GM04504 (cell line): ENCODE data around the gene TCN2.
A peak's percentile ranks its signal among the peaks of the same experiment; 100 is the strongest.
"Not testable (repeated sequence)": the region's sequence is repeated elsewhere in the genome, so short reads cannot be mapped to it uniquely, and the experiment has no call there.

Experiments
- DNase-seq: peaks from one replicate; pipeline ENCODE4 v3.0.0-alpha.2; 2012; ENCODE audit warnings: low read depth

Gene TCN2

DNA sequence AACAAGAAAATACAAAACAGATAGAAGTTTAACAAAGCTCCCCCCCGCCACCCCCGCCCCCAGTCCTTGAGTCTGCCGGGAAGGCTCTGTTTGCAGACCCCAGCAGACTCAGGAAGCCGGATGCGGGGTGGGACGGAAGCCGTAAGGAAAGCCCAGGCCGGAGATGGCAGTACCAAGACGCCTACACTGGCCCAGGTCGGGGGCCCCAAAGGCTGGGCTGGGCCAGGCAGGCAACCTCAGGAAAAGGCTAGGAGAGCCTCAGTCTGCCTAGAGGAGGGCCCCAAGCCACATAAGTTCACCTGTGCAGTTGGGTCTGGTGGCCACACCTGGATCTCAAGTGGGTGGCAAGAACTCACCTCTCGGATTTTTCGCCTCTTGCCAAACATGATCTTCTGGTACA is 28.5 kb upstream of the TCN2 start:
- no peak for DNase-seq

DNA sequence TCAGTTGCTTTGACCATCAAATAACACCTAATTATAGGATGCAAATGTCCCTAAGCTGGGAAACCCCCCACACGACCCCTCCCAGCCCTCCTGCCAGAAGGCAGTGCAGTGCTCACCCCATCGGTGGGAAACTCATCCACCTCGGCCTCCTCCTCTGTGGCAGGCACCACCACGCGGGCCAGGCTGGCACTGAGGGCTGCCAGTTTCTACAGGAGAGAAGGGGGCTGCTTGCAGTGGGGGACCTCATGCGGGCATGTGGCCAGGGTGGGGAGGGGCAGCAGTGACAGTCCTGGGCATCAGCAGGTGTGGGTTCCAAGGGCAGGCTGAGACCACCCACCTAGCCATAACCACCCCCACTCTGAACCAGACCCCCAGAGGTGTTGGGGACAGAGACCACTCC is 26.1 kb upstream of the TCN2 start:
- DNase-seq, result no peak

GRCh38 chr22:30582051-30582450 is 24.9 kb upstream of the TCN2 start:
- DNase-seq, result no peak

DNA sequence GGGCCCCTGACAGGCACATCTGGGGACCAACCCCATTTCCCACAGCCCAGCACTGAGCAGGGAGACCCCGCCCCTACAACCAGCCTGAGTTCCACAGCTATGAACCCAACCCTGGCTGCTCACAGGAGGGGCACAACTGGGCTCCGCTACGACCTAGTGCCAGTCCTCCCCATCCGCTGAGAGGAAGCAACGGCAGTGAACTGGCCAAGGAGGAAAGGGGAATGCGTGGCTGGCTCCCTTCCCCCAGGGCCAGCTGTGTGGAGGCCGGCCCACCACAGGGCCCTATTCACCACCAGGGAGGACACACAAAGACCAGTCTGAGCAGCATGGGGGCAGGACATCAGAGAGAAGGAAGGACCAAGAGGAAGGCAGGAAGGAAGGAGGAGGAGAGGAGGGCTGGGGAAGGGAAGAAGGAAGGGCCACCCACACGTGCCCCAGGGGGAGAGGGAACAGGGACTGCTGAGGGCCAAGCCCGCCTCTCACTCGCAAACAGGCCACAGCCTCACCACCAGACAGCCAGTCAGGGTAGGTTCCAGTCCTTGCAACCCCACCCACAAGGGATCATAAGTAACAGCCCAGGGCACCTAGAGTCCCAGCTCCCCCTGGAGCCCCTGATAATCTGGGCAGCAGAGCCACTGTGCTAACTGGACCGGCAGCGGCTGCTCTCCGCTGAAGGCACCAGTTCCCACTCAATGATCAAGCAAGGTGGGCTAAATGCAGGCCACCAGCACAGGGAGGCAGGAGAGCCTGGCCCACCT is 24.0 kb upstream of the TCN2 start:
- no peak for DNase-seq

GRCh38 chr22:30584441-30584840 is 22.5 kb upstream of the TCN2 start:
- DNase-seq, result no peak

DNA sequence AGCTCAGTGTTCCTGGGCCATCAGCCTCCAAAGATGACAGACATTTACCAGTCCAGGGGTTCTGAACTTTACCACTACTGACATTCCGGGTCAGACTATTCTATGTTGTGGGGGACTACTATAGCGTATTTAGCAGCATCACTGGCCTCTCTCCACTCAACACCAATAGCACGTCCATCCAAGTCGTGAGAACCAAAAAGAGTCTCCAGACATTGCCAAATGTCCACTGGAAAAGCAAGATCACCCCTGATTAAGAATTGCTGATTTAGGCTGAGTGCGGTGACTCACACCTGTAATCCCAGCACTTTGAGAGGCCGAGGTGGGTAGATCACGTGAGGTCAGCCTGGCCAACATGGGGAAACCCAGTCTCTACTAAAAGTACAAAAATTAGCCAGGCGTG is 20.6 kb upstream of the TCN2 start:
- no peak for DNase-seq

- DNase-seq, result no peak
Measured at GRCh38 chr22:30591191-30591587, 15.8 kb upstream of the TCN2 start.

GRCh38 chr22:30591588-30592359 is 15.2 kb upstream of the TCN2 start, which contains the start of gene PES1:
Gene PES1 (minus strand): TSS chr22:30591910. CDS start chr22:30591833, 77 bp downstream.
- peak; percentile 96 for DNase-seq

DNA sequence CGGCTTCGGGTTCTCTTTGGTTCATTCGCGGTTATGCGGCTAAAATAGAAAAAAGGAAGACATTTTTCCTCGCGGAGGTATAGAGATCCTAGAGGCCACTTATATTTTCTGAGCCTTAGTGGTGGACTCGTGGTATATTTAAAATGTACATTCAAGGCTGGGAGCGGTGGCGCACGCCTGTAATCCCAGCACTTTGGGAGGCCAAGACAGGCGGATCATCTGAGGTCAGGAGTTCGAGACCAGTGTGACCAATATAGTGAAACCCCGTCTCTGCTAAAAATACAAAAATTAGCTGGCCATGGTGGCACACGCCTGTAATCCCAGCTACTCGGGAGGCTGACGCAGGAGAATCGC is 14.6 kb upstream of the TCN2 start:
- not testable (repeated sequence) for DNase-seq

- DNase-seq, result no peak
Measured at GRCh38 chr22:30596199-30596598, 10.8 kb upstream of the TCN2 start.

DNA sequence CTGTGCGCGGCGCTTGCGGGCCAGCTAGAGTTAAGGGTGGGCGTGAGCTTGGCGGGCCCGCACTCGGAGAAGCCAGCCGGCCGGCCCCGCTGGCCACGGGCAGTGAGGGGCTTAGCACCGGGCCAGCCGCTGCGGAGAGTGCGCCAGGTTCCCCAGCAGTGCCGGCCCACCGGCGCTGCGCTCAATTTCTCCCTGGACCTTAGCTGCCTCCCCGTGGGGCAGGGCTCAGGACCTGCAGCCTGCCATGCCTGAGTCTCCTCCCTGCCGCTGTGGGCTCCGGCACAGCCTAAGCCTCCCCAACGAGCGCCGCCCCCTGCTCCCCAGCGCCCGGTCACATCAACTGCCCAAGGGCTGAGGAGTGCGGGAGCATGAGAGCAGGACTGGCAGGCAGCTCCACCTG is 10.1 kb upstream of the TCN2 start:
- no peak for DNase-seq

- no peak for DNase-seq
Measured at GRCh38 chr22:30598986-30599385, 8.0 kb upstream of the TCN2 start.

GRCh38 chr22:30600921-30601320 is 6.1 kb upstream of the TCN2 start:
- no peak for DNase-seq

DNA sequence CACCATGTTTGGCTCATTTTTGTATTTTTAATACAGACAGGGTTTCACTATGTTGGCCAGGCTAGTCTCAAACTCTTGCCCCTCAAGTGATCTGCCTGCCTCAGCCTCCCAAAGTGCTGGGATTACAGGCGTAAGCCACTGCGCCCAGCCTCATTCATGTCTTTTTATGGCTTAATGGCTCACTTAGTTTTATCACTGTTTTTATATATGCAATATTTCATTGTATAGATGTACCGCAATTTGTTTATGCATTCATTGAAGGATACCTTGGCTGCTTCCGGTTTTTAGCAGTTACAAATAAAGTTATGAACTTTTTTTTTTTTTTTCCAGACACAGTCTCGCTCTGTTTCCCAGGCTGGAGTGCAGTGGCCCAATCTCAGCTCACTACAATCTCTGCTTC is 5.5 kb upstream of the TCN2 start:
- DNase-seq, result no peak

- DNase-seq, result no peak
Measured at GRCh38 chr22:30602049-30602448, 4.9 kb upstream of the TCN2 start.

DNA sequence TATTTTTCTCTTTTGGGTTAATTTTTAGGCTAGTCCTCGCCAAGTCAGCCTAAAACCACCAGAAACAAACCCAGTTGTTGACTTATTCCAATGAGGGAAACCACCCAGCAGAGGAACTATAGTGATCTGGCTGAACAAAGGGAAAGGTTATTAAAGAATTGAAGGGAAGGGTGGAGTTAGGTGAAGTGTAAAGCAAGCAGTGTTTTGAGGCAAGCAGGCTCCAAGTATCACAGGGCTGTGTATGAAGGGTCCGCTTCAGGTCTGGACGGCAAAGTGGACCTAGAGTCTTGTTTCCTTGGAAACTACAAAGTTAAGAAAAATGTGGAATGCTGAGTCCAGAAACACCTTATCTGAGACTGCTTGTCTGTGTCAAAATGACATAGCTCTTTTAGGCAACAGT is 3.2 kb upstream of the TCN2 start:
- no peak for DNase-seq

- DNase-seq, result no peak
Measured at GRCh38 chr22:30604723-30605122, 2.3 kb upstream of the TCN2 start.

- no peak for DNase-seq
Measured at GRCh38 chr22:30605449-30606110, 1.4 kb upstream of the TCN2 start.

DNA sequence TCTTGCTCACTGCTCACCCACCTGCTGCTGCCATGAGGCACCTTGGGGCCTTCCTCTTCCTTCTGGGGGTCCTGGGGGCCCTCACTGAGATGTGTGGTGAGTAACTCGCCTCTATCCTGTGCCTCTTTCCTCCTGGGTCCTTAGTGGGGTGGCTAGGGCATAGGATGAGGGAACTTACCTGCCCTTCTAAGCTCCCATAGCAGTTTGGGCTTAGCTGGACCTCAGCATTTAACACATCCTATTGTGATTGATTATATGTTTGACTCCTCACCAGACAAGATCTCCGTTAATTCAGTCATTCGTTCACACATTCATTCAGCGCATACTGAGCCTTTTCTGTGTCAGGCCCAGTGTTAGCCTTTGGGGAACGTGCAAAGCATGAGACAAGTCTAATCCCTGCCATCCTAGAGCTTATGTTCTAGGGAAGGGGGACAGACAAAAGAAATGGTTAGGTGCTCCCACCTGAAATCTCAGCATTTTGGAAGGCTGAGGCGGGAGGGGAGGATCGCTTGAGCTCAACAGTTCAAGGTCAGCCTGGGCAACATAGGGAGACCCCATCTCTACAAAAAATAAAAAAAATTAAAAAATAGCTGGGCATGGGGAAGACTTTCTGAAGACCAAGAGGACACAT is 441 bp downstream of the TCN2 start:
- no peak for DNase-seq

DNA sequence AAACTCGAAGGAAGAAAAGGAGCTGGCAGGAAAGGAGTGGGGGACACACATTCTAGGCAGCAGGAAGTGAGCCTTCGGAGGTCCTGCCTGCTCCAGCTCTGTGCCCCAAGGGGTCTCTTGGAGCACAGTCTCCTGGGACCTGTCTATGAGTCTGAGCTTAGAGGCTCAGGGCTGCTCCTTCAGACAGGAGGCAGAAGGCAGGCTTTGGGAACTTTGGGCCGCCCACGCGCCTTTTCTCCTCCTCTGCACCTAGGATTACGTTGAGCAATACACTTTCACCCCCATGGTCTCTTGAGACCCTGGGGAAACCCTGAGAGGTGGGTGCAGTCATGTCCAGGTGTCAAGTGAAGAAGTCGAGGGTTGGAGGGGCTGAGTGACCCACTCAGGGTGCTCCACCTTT is 965 bp downstream of the TCN2 start:
- no peak for DNase-seq

DNA sequence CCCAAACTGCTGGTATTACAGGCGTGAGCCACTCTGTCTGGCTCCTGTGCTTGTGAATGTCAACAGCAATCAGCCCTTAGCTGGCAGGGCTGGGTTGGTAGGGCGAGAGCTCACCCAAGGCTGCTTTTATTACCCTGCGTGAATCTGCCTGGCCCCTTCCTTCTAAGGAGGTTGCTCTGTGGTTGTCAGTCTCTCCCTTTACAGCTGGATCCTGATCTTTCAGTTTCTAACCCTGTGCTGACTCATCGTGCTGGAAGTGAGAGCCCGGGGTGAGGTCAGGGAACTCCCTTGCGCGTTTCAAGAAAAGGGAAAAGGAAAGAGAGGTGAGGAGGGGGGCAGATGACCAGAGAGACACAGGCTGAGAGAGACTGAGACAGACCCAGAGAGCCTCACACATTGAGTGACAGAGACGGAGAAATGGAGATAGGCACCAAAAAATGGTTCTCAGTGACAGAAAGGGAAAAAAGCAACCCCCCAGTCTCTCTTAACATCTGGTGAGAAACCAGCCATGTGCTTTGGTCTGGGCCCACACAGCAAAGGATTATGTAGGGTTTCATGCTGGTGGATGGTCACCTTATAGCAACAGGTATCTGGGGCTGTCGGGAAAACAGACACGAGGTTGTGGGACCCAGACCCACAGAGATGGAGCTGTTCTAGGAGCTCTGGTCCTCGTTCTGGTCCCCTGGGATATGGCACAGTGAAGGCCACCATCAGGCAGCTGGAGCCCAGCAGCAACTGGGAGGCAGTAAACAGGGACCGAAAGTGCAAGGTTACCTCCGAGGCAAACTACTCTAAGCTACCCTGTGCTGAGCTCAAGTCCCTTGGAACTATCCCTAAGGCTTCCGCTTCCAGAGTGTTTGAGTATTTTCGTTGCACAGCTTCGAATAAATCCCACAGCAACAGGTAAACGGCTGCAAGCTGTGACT is 2.5 kb downstream of the TCN2 start:
- DNase-seq, result peak; percentile 73

- no peak for DNase-seq
Measured at GRCh38 chr22:30610299-30610698, 3.3 kb downstream of the TCN2 start.
